ENCODE results near the gene TRIM71. TPM values are rescaled to one million over a fixed set of nuclear protein-coding genes. Genes with fewer than 3 reads are reported as not detected.
A peak's percentile ranks its signal among the peaks of the same experiment; 100 is the strongest.

TRIM71 gene
- total and polyA plus RNA-seq, 2 of the 13 experiments (the other 11 are each of a cell fraction or from before 2014, with no cell fraction given) = 21.7 to 76.9 TPM

- TF ChIP-seq SP4 (CRISPR knock-in tag; IDR thresholded peaks at IDR 0.05) (peak; percentile 37; the same call in 1 of the 2 replicates), TOE1 (CRISPR knock-in tag; IDR thresholded peaks at IDR 0.05) (no peak), TBX3 (IDR thresholded peaks at IDR 0.05; ENCODE audit: borderline replicate concordance) (no peak), ZSCAN22 (CRISPR knock-in tag; IDR thresholded peaks at IDR 0.05) (no peak), ATF7-NPFF (CRISPR knock-in tag; IDR thresholded peaks at IDR 0.05; ENCODE audit: low read depth) (peak; percentile 33; the same call in 1 of the 2 replicates), ATF3 (CRISPR knock-in tag; IDR thresholded peaks at IDR 0.05) (no peak), ZNF850 (CRISPR knock-in tag; conservative IDR thresholded peaks at IDR 0.05) (no peak), RFXANK (CRISPR knock-in tag; IDR thresholded peaks at IDR 0.05) (no peak), ZNF34 (CRISPR knock-in tag; IDR thresholded peaks at IDR 0.05; ENCODE audit: borderline replicate concordance) (no peak), EZH2 (conservative IDR thresholded peaks at IDR 0.05; ENCODE audit: low read depth, low read length) (no peak), GZF1 (CRISPR knock-in tag; IDR thresholded peaks at IDR 0.05) (peak; percentile 72; the same call in 1 of the 2 replicates), HMG20B (CRISPR knock-in tag; conservative IDR thresholded peaks at IDR 0.05) (no peak), ZFP37 (CRISPR knock-in tag; IDR thresholded peaks at IDR 0.05; ENCODE audit: borderline replicate concordance) (no peak), PCBP1 (IDR thresholded peaks at IDR 0.05; ENCODE audit: borderline replicate concordance, low read depth, low read length) (no peak), DPF2 (CRISPR knock-in tag; IDR thresholded peaks at IDR 0.05; ENCODE audit: borderline replicate concordance, low read depth) (0 out of 2 replicates have a peak, but pooled peaks have one; percentile 12), FLYWCH1 (CRISPR knock-in tag; IDR thresholded peaks at IDR 0.05) (no peak), HOXA7 (CRISPR knock-in tag; IDR thresholded peaks at IDR 0.05) (no peak), ZBTB20 (CRISPR knock-in tag; IDR thresholded peaks at IDR 0.05; ENCODE audit: borderline replicate concordance, low read depth) (no peak), ZNF207 (IDR thresholded peaks at IDR 0.05; ENCODE audit: borderline replicate concordance) (no peak), ZBTB21 (CRISPR knock-in tag; IDR thresholded peaks at IDR 0.05) (no peak), PITX1 (CRISPR knock-in tag; IDR thresholded peaks at IDR 0.05) (peak; percentile 61), HNRNPLL (IDR thresholded peaks at IDR 0.05; ENCODE audit: low read depth, low read length, poor library complexity, severe bottlenecking) (peak; percentile 77), MTA3 (CRISPR knock-in tag; IDR thresholded peaks at IDR 0.05) (no peak), ZNF12 (CRISPR knock-in tag; IDR thresholded peaks at IDR 0.05) (no peak)
- TF ChIP-seq, protein P1, sequence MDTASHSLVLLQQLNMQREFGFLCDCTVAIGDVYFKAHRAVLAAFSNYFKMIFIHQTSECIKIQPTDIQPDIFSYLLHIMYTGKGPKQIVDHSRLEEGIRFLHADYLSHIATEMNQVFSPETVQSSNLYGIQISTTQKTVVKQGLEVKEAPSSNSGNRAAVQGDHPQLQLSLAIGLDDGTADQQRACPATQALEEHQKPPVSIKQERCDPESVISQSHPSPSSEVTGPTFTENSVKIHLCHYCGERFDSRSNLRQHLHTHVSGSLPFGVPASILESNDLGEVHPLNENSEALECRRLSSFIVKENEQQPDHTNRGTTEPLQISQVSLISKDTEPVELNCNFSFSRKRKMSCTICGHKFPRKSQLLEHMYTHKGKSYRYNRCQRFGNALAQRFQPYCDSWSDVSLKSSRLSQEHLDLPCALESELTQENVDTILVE (CRISPR knock-in tag; IDR thresholded peaks at IDR 0.05) = 0 out of 2 replicates have a peak, but pooled peaks have one; percentile 57
- TF ChIP-seq, protein P2, sequence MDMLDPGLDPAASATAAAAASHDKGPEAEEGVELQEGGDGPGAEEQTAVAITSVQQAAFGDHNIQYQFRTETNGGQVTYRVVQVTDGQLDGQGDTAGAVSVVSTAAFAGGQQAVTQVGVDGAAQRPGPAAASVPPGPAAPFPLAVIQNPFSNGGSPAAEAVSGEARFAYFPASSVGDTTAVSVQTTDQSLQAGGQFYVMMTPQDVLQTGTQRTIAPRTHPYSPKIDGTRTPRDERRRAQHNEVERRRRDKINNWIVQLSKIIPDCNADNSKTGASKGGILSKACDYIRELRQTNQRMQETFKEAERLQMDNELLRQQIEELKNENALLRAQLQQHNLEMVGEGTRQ (IDR thresholded peaks at IDR 0.05; ENCODE audit: low read depth, low read length) = no peak
- TF ChIP-seq, protein P2 (CRISPR knock-in tag; IDR thresholded peaks at IDR 0.05; ENCODE audit: borderline replicate concordance) = peak; percentile 41; the same call in 1 of the 2 replicates
- TF ChIP-seq, protein P3, sequence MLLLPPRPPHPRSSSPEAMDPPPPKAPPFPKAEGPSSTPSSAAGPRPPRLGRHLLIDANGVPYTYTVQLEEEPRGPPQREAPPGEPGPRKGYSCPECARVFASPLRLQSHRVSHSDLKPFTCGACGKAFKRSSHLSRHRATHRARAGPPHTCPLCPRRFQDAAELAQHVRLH (CRISPR knock-in tag; IDR thresholded peaks at IDR 0.05; ENCODE audit: borderline replicate concordance, low read depth) = peak; percentile 72; the same call in 1 of the 2 replicates
These were observed 1.1 kb upstream of the TRIM71 start (continued) for GRCh38 chr3:32816439-32817256.

Measured in HepG2 (cell line).